Suppressor macrophage (primary cell): Measurements from ENCODE around the gene SEC31A.
A peak's percentile ranks its signal among the peaks of the same experiment; 100 is the strongest.
"Not testable (repeated sequence)": the region's sequence is repeated elsewhere in the genome, so short reads cannot be mapped to it uniquely, and the experiment has no call there.

ENCODE experiments used
- DNase-seq, 4 experiments: peaks; one replicate each; pipeline ENCODE4 v3.0.0-alpha.2; 2020 to 2022

The SEC31A gene

DNA sequence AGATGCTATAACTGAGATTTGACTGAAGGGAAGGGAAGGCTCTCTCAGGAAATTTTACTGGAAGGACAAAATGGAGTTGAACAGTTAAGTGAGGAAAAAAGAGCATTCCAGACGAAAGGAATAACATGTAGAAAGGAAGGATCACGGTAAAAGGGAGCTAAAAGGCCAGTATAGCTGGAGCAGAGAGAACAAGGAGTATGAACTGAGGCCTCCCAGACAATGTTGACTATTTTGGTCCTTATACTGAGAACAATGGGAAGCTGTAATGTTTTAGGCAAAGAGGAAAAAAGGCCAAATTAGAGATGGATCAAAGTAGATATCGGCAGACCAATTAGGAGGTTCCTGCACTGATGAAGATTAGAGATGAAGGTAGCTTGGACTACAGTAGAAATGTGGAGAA, 65.5 kb downstream of the SEC31A start:
- DNase-seq = no peak

DNA sequence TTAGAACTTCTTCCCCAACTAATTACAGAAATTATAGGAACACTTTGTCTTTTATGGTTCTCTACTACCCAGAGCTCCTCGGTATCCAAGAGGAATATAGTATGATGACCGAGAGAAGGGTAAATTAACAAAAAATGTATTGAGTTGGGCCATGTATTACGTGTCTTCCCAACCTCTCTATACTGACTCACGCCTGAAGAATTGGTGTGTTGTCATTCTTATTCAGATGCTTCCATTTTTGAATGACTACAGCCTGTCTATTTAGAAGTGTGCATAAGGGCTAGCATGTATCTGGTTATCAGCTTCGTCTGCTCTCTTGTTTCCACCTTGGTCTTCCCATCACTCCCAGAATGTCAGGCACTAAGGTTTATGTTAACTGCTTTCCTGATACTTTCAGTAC, 67.9 kb downstream of the SEC31A start:
- no peak for DNase-seq

DNA sequence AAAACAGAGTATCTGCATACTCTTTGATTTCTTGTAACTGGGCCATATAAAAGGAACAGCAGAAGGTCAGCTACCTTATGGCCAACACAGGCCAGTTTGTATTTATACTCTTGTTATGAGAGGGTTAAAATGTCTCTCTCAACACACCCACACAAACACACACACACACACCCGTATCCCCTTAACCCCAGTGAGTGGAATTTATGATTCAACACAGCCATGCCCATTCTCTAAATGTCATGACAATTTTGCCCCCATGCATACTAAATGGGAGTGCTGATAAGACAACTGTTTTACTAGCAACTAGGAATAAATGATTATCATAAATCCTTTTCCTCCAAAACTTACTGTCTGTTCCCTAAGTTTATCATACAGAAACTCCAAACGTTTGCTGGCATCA, 70.3 kb downstream of the SEC31A start:
- no peak for DNase-seq

DNA sequence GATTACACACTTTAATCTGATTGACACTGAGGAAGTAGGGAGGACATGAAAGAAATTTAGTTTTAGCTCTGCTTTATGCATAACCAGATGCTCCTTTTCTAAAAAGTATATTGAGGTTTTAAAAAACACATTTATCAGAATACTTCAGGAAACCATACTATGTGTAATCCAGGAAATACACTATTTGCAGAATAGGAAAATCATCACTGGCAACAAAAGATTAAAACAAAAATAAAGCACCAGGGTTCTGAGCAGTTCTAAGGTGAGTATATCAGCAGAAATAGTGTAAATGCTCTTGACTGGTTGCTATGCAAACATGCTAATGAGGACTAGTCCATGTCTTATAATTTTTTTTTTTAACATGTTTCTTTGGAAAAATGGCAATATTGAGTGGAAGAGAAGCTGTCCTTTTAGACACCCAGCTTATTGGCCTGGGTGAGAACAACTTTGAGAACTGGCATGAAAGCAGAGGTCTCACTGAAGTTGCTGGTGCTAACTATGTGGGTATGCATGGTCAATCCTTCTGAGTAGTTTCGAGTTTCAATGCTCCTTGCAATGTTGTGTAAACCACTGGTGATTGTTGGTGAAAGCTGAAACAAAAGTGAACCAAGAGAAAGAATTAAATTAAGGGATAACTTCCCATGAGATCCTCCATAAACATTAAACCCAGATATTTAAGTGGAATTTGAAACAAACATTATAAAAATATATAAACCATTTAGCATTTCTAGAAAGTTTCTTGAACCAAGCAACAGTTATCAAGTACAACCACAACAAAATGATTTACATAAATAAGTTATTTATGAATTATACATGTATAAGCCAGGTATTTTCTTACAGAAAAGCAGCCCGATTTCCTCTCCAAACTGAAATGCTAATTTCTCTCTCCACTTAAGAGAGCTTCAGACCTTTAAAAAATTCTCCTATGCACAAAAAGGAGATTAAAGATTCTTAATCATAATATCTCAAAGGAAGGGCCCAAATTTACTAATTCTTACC, 72.0 kb downstream of the SEC31A start:
- no peak for DNase-seq

DNA sequence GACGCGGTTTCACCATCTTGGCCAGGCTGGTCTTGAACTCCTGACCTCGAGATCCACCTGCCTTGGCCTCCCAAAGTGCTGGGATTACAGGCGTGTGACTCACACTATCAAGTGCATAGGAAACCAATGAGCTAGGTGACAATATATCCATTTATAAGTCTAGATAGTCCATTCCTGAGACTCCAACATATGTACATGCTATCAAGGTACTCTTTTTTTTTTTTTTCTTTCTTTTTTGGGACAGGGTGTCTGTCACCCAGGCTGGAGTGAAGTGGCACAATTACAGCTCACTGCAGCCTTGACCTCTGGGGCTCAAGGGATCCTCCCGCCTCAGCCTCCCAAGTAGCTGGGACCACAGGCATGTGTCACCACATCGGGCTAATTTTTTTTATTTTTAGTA, 74.1 kb downstream of the SEC31A start:
- DNase-seq = not testable (repeated sequence)

DNA sequence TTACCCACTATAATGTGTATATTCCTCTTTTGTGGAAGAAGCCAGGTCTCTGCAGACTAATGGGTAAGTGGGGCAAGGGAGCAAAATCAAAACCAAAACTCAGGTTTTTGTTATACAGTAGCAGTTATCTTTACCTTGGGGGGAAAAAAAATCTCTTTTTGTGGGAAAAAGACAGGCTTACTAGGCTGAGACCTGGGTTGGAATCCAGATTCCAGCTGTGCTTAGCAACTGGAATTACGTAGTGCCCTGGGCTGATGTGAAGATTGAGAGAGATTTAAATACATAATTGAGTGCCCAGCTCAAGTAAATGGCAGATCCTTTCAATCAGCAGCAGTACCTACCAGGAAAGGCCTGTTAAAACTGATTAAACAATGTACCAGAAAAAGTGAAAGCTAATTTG, 76.9 kb downstream of the SEC31A start:
- no peak for DNase-seq

DNA sequence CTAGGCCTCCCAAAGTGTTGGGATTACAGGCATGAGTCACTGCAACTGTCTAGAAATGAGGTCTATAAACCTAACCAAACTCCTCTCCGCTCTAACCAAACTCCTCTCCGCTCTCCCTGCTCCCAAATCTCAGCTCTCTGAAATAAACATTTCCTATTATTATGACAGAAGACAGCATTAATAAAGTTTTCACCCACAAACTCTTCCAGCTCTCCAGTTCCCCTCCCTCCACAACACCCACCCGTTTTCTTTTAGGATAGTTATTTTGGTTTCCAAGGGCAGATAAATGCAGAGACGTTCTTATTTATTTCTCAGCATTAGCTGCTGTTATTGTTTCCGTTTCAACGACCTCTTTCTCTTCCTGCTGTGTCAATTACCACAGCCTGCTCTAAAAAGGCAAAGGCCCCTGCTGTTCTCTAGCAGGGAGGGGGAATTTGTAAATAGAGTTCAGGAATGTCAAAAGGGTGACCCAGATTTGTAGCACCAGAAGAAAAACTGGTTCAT, 79.1 kb downstream of the SEC31A start:
- DNase-seq = no peak

DNA sequence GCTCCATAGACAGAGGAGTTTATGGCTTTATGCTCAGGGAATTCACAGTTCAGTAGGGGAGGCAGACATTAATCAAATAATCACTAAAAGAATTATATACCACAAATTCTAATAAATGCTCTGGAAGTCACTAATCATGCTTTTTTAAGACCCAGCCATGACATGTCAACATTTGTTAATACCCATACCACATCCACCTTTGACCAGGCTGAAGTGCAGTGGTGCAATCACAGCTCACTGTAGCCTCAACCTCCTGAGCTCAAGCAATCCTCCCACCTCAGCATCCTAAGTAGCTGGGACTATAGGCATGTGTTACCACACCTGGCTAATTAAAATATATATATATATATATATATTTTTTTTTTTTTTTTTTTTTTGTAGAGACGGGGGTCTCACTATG, 79.6 kb downstream of the SEC31A start:
- no peak for DNase-seq

DNA sequence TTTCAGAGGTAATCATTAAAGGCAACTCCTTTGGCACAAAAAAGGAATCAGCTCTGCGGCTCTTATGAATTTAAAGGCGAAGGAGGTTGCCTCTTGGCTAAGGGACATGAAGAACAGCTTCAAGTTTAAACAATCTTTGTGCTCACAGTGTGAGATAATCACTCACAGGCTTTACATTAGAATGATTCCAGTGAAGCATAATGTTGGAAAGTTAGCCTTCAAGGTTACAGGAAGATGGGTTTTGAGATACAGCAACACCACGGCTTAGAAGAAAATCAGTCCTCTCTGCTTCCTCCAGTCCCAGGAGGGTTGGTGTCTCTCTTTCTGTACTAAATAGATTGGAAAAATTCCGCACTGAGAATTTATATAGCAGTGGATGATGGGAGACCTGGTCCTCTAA, 80.8 kb downstream of the SEC31A start:
- DNase-seq = no peak

DNA sequence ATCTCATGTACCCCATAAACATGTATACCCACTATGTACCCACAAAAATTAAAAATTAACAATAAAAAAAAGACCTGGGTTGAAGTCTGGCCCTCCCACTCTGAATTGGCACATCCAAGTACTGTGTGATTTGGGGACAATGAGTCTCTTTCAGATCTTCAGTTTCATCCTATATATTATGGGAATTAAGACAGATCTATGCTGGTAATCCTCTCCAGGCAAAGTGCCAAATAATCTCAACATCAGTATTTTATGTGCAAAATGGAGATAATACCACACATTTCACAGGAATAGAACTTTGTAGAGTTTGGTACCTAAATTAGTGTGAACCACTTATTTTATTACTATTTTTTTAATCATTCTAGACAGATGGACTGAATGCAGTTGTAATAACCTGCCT, 81.3 kb downstream of the SEC31A start:
- DNase-seq = no peak

DNA sequence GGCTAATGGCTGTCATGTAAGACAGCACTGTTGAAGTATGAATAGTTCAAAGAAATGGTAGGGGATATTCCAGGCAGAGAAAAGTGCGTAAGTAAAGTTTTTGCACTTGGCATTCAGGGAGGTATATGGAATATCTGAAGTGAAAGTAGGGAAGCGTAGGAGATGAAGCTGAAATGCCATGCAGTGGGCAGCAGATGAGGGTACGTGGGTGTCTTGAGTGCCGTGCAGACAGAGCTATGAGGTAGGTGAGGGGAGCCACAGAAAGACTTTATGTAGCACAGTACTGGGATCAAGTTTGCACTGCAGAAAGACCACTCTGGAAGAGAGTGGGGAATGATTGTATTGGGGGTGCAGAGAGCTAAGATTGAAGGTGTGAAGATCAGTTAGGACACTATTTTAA, 87.2 kb downstream of the SEC31A start:
- peak in 1 of 4 experiments; percentile 13 for DNase-seq

DNA sequence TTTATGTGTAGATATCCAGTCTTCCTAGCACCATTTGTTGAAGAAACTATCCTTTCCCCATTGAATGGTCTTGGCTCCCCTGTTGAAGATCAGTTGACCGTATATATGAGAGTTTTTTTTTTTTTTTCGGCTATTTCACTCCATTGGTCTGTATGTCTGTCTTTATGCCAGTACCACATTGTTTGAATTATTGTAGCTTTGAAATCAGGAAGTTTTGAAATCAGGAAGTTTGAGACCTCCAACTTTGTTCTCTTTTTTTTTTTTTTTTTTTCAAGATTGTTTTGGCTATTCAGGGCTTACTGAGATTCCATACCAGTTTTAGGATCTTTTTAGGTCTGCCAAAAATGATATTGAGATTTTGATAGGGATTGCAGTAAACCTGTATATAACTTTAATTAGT, 88.0 kb downstream of the SEC31A start:
- DNase-seq = peak in 2 of 4 experiments; percentile 66 to 68

DNA sequence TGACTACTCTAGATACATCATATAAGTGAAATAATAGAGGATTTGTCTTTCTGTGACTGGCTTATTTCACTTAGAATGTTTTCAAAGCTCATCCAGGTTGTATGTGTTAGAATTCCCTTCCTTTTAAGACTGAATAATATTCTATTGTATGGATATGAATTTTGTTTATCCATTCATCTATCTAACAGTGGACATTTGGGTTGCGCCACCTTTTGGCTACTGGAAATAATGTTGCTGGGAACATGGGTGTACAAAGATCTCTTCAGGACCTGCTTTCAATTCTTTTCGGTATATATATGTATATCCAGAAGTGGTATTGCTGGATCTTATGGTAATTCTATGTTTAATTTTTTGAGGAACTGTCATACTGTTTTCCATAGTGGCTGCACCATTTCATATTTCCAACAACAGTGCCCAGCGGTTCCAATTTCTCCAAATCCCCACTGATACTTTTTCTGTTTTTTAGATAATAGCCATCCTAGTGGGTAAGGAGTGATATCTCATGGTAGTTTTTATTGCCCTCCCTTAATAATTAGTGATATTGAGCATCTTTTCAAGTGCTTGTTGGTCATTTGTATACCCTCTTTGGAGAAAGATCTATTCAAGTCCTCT, 88.9 kb downstream of the SEC31A start:
- no peak for DNase-seq

DNA sequence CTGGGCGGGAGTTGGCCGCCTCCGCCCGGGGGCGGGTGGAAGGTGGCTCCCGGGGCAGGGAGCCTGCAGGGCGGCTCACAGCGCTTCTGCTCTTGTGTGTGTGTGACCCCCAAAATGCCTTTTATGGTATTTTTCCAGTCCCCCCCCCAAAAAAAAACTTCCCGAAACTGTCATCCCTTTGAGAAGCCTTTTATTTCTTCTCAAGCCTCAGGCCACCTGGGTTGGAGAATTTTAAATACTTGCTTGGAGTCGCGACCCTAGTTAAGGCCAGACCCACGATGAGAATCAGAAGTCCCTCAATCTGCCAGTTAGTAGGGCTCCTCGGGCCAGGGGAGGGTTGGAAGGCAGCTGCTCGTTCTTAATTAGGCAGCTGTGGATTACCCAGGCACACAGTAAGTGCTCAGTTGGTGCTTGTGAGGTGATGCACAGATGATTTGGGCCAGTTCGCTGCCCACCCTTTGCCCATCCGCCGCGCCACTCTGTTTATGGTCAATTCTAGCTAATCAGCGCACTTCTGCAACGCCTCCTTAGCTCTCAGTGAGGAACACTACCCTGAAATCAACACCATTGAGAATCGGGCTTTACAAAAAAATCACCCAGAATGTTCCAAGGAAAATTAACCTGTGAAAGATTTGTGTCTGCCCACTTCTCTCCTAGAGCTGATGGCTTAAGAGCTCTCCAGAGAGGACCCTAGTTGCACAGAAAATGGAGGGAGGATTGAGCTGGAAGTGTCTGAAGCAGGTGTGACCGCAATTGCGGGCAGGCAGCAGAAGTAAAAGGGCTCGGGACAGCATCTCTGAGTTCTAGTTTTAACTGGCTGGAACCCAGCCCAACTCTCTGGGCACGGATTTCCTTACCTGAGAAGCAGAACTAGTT, 91.7 kb downstream of the SEC31A start:
- DNase-seq = peak in 1 of 4 experiments; percentile 9

DNA sequence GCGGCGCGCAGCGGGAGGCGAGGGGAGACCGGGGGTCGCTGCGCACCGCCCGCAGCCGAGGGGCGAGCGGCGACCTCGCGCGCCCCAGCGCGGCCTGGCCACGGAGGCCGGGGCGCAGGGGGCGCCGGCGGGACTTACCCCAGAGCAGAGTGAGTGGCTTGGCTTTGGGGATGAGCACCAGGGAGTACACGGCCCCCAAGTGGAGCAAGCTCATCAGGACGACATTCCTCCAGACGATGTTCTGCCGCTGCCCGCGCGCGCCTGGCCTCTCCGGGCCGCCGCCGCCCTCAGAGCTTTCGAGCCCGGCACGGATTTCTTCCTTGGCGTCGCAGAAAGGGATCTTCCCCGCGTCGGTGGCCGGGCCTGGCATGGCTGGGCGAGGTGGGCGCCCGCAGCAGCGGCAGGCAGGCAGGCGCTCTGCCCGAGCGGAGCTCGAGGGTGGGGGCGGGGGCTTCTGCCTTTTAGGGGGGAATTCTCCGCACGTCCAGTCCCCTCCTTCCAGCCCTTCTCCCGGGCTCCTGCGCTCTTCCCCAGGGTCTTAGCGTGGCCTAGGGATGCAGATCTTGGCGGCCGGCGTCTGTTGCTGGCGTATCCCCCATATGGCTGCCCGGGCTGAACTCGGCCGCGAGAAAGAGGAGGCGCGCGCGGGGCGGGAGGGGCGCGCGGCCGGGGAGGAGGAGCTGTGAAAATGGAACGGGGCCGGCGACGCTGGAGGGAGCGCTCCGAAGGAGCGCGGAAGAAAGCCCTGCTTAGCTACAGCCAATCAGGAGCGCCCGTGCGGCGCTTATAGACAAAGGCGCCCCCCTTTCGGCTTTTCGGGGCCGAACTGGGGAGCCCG, 92.6 kb downstream of the SEC31A start, which contains the start of gene SCD5:
SCD5 (minus strand) TSS at position 629 of the 838 bp plus-strand sequence; CDS start at position 370, 259 bp downstream.
- peak; percentile 49 to 81 (median 62) for DNase-seq

DNA sequence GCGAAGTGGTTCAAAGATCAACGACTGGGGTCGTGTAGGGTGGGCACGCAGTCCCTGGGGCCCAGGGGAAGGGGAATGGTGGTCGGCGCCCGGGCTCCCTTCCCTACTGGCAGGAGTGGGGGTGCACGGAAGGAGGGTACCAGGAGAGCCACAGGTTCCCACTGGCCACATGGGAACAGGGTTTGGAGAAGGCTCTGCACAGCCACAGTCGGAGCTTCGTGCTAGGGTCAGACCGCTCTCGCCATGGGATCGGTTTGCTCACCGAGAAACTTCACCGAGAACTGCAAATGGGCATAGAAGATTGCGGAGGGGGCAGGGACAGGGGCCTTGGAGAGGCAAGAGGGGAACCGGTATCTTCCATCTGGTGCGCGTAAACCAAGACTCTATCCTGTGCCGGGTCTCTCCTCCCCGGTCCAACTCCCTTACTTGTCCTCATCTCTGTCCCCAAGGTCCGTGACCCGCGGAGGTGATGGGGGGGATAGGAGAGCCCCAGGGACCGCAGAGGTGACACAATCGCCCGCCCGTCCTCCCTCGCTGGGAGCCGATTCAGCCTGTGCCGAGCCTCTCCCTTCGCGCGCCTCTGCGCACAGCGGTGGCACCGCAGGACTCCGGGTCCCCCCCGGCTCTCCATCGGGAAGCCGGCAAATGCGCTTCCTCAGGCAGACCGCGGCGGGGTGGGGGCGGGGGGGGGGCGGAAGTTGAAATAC, 93.4 kb downstream of the SEC31A start:
- peak in 1 of 4 experiments; percentile 30 for DNase-seq

DNA sequence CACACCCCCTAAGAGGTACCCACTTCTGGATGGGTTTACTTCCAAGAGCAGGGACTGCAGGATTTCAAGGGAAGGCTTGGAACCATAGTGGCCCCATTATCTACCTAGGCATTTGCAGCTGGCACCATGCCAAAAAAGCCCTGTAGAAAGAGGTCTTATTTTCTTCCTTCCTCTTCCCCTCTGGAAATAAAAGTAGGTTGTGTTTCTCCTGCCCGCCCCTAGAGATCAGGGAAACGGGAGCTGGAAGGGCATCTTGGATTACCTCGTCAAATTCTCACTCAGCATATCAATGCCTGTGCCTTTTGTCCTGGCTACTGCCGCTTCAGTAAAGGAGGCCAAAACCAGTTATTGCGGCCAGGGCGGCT, 93.9 kb downstream of the SEC31A start:
- DNase-seq = no peak

DNA sequence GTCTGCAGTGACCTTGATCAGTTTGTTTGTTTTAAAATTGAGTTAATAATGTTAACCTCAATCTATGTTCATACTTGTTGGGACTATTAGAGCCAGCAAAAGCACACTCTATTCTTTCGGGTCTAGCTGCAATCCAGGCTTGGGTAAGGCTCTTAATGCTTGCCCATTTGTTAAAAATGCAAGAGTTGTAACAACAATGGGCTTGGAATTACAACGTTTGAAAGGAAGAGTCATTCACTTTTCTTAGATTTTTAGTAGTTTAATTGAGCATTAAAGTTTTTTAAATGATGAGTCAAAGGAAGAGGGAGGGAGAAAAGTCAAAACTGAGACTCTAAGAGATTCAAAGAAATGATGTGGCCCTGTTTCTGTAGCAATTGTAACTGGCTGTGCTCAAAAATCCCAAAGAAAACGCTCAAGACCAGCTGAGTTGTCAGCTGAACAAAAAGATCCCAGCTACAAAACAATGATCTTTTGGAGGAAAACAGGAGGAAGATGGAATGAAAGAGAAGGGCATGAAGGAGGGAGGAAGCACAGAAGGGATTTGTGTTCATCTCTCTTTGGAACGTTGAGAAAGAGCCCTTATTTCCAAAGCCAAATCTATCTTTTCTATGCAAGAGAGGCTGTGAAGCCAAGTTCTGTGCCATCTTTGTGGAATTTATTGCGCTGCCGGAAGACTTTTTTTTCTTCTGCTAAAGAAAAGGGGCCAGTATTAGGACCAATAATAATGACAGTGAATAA, 97.9 kb downstream of the SEC31A start:
- no peak for DNase-seq

DNA sequence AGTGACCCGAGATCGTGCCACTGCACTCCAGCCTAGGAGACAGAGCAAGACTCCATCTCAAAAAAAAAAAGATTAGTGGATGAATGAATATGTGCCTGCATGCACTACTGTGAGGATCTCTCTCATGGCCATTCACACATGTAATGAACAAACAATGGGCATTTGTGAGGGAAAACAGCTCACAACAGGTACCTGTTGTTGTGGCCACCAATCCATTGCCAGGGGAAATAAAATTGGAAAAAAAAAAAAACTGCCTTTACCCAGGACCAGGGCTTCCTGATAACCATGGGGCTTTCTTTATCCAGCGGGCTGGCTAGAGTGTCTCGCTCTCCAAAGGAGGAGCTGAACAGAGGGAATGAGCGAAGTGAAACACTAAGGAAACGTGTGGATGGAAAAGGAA, 99.8 kb downstream of the SEC31A start:
- no peak for DNase-seq

DNA sequence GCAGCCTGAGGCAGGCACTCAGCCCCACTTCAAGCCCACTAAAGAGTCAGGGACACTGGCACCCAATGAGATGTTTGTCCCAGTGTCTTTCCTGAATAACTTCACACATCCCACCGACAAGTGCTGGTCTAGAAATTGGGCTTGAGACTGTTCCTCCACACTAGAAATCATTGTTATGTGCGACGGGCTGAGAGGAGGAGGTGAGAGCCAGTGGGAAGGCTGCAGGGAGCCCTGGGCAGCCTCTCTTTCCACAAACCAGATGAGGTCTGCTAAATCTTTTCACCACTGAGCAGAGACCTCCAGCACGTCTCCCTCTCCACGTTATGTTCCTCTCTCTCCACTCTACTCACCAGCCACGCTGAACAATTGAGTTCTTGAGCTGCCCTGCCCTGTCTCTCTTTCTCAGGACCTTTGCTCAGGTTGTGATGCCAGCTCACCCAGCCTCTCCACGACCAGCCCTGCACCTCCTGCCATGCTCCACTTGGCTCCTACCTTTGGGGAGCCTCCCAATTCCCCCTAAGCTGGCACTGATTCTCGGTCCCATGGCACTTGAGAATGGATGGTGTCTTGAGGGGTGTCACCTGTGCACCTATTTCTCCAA, 100.8 kb downstream of the SEC31A start:
- no peak for DNase-seq
